Esophagus muscularis mucosa (tissue), 4 donors: Measurements from ENCODE around the gene RXRA. TPM values are rescaled to one million over a fixed set of nuclear protein-coding genes. Genes with fewer than 3 reads are reported as not detected.

Source experiments
- DNase-seq: peaks from one replicate; pipeline ENCODE4 v3.0.0-alpha.2; 2017; ENCODE audit errors: extremely low spot score
- H3K27ac ChIP-seq, 4 donors: fragments of 200-600 bp; sonication (generic); replicated peaks in 1 of 4; 1 replicate in 3 of 4; 2 replicates in 1 of 4; pipeline ENCODE4 v1.5.1; 2016 to 2019; ENCODE audit warnings: mild to moderate bottlenecking in 1 of 4
- H3K27me3 ChIP-seq, 4 donors: fragments of 200-600 bp; sonication (generic); one replicate each; pipeline versions ENCODE4 v1.5.1 to v1.6.0; 2016 to 2019
- H3K36me3 ChIP-seq, 4 donors: fragments of 200-600 bp; sonication (generic); one replicate each; pipeline ENCODE4 v1.5.1; 2016 to 2019
- H3K4me1 ChIP-seq, 4 donors: fragments of 200-600 bp; sonication (generic); one replicate each; pipeline ENCODE4 v1.5.1; 2016 to 2019
- H3K4me3 ChIP-seq, 4 donors: fragments of 200-600 bp; sonication (generic); 1 replicate in 2 of 4; 2 replicates in 2 of 4; pipeline ENCODE4 v1.5.1; 2016 to 2019; ENCODE audit warnings: mild to moderate bottlenecking in 4 of 4, moderate library complexity in 1 of 4
- H3K9me3 ChIP-seq, 4 donors: fragments of 200-600 bp; sonication (generic); 1 replicate in 3 of 4; 2 replicates in 1 of 4; pipeline ENCODE4 v1.5.1; 2016 to 2019
- CTCF ChIP-seq, 3 experiments: fragments of 200-600 bp in 2 of 3; fragments of 450-650 bp in 1 of 3; sonication (generic) in 2 of 3; IDR thresholded peaks; one replicate each; pipeline ENCODE4 v1.5.1; 2017 to 2019; ENCODE audit warnings: antibody characterized with exemption in 3 of 3, mild to moderate bottlenecking in 2 of 3, moderate library complexity in 1 of 3
- EP300 ChIP-seq: sonication (generic); formaldehyde crosslinking; IDR thresholded peaks from one replicate; pipeline ENCODE4 v1.6.1; 2017; ENCODE audit warnings: antibody characterized with exemption
- POLR2A ChIP-seq: fragments of 450-650 bp; IDR thresholded peaks from one replicate; pipeline ENCODE4 v1.6.1; 2017; ENCODE audit warnings: antibody characterized with exemption, moderate library complexity, mild to moderate bottlenecking, low read depth
- POLR2AphosphoS5 ChIP-seq, 2 donors: sonication (generic); formaldehyde crosslinking; IDR thresholded peaks; one replicate each; pipeline ENCODE4 v1.6.1; 2017; ENCODE audit warnings: antibody characterized with exemption in 2 of 2
- WGBS: methylation state at CpG from one replicate; pipeline ENCODE4 v1.1.5; 2018; 5-methylcytosine and 5-hydroxymethylcytosine counted together
- intact Hi-C: fragments of 100-400 bp; cut with DNase I; formaldehyde crosslinking; loops from one replicate; pipeline ENCODE4 v1.15.1; 2023
- total RNA-seq, 4 donors: library from RNA; depleted of rRNA; stranded (reverse); fragments of >200 nt; gene quantifications; one replicate each; pipeline versions ENCODE4 v1.1.0 to v1.2.1, GENCODE V29; 2016

RXRA gene
- total RNA-seq, 4 donors from 2014 or later: 46.4 to 81.0 (median 63.7) TPM

GRCh38 chr9:134408389-134408788 lies 82.1 kb downstream of the RXRA start:
- H3K9me3 ChIP-seq: no peaks in the 10 kb centered on the region
- peak overlapping the region; percentile 7 to 79 (median 54) for H3K27ac ChIP-seq
- H3K36me3 ChIP-seq: peaks cover 0 to 35% (median 17%) of the 10 kb centered on the region in 4 donors
- H3K4me3 ChIP-seq: no peak overlapping the region
- 46% methylated on average over 3 of the region's 9 CpGs for WGBS
- no peak for TF ChIP-seq CTCF (IDR thresholded peaks at IDR 0.05)
- TF ChIP-seq POLR2A: no peak
- TF ChIP-seq EP300: no peak
- no peak for TF ChIP-seq POLR2AphosphoS5 (IDR thresholded peaks at IDR 0.05)
- H3K4me1 ChIP-seq: peaks cover 98 to 100% (median 100%) of the 10 kb centered on the region in 4 donors
- intact Hi-C loops: no loop called here
- no peaks in the 10 kb centered on the region for H3K27me3 ChIP-seq
- no peak for DNase-seq

- WGBS: 85% methylated on average over 38 of the region's 40 CpGs
- intact Hi-C loops: no loop called here
- no peak for DNase-seq
- Histone ChIP-seq H3K4me1 (peaks cover 98 to 100% (median 100%) of the 10 kb centered on the region in 4 donors), H3K4me3 (no peak overlapping the region), H3K27me3 (no peaks in the 10 kb centered on the region), H3K9me3 (no peaks in the 10 kb centered on the region), H3K27ac (peak overlapping the region in 3 of 4 donors; percentile 20 to 71 (median 32)), H3K36me3 (peaks cover 0 to 35% (median 17%) of the 10 kb centered on the region in 4 donors)
- no peak for TF ChIP-seq CTCF (IDR thresholded peaks at IDR 0.05)
- TF ChIP-seq POLR2AphosphoS5 (IDR thresholded peaks at IDR 0.05): no peak
- TF ChIP-seq EP300: no peak
- TF ChIP-seq POLR2A: no peak
Measured at GRCh38 chr9:134408939-134409737, 82.9 kb downstream of the RXRA start.

GRCh38 chr9:134410071-134410834 lies 84.0 kb downstream of the RXRA start:
- Histone ChIP-seq H3K4me1 (peaks cover 98 to 100% (median 100%) of the 10 kb centered on the region in 4 donors), H3K27me3 (no peaks in the 10 kb centered on the region), H3K36me3 (peaks cover 0 to 35% (median 17%) of the 10 kb centered on the region in 4 donors), H3K4me3 (no peak overlapping the region), H3K9me3 (no peaks in the 10 kb centered on the region), H3K27ac (peak overlapping the region in 2 of 4 donors; percentile 53 to 71)
- no peak for DNase-seq
- intact Hi-C loops: no loop called here
- no peak for TF ChIP-seq EP300
- no peak for TF ChIP-seq POLR2AphosphoS5 (IDR thresholded peaks at IDR 0.05)
- no peak for TF ChIP-seq CTCF (IDR thresholded peaks at IDR 0.05)
- TF ChIP-seq POLR2A: no peak
- 69% methylated on average over 12 of the region's 17 CpGs for WGBS

- no peak for DNase-seq
- H3K9me3 ChIP-seq: no peaks in the 10 kb centered on the region
- H3K27me3 ChIP-seq: no peaks in the 10 kb centered on the region
- H3K4me3 ChIP-seq: no peak overlapping the region
- WGBS: 79% methylated on average over 12 of the region's 12 CpGs
- no peak for TF ChIP-seq POLR2A
- TF ChIP-seq EP300: no peak
- no peak for TF ChIP-seq CTCF (IDR thresholded peaks at IDR 0.05)
- no peak for TF ChIP-seq POLR2AphosphoS5 (IDR thresholded peaks at IDR 0.05)
- H3K27ac ChIP-seq: peak overlapping the region in 1 of 4 donors; percentile 53
- peaks cover 92 to 100% (median 96%) of the 10 kb centered on the region in 4 donors for H3K4me1 ChIP-seq
- H3K36me3 ChIP-seq: peaks cover 0 to 35% (median 17%) of the 10 kb centered on the region in 4 donors
- intact Hi-C loops: no loop called here
Measured at GRCh38 chr9:134410835-134411217, 84.6 kb downstream of the RXRA start.
